ENCODE measurements around the gene MAL.

MAL gene

GRCh38 chr2:95018301-95018700 is 7.2 kb upstream of the MAL start:
- no peak for DNase-seq

GRCh38 chr2:95018861-95019550 is 6.5 kb upstream of the MAL start:
- no peak for DNase-seq

GRCh38 chr2:95019572-95019971 is 5.9 kb upstream of the MAL start:
- DNase-seq, result no peak

GRCh38 chr2:95020275-95021022 is 5.1 kb upstream of the MAL start:
- no peak for DNase-seq

- DNase-seq, result no peak
These were observed 4.5 kb upstream of the MAL start for GRCh38 chr2:95021023-95021416.

GRCh38 chr2:95021847-95022246 is 3.7 kb upstream of the MAL start:
- DNase-seq, result no peak

- DNase-seq, result peak; percentile 34
These were observed 2.9 kb upstream of the MAL start for GRCh38 chr2:95022309-95023221.

GRCh38 chr2:95023222-95023597 is 2.3 kb upstream of the MAL start:
- DNase-seq, result no peak

- no peak for DNase-seq
These were observed 1.1 kb upstream of the MAL start for GRCh38 chr2:95024371-95024770.

GRCh38 chr2:95024960-95025405 is 525 bp upstream of the MAL start:
- DNase-seq, result no peak

GRCh38 chr2:95026471-95027368 is 1.2 kb downstream of the MAL start:
- DNase-seq, result no peak

- no peak for DNase-seq
These were observed 1.8 kb downstream of the MAL start for GRCh38 chr2:95027369-95027720.

- no peak for DNase-seq
These were observed 4.4 kb downstream of the MAL start for GRCh38 chr2:95029898-95030341.

GRCh38 chr2:95030496-95030895 is 5.0 kb downstream of the MAL start:
- DNase-seq, result no peak

- no peak for DNase-seq
These were observed 5.7 kb downstream of the MAL start for GRCh38 chr2:95031076-95031725.

- no peak for DNase-seq
These were observed 6.2 kb downstream of the MAL start for GRCh38 chr2:95031726-95032116.

GRCh38 chr2:95032341-95032740 is 6.8 kb downstream of the MAL start:
- DNase-seq, result no peak

GRCh38 chr2:95032868-95033603 is 7.5 kb downstream of the MAL start:
- no peak for DNase-seq

- no peak for DNase-seq
These were observed 8.7 kb downstream of the MAL start for GRCh38 chr2:95034221-95034620.

GRCh38 chr2:95034818-95035217 is 9.3 kb downstream of the MAL start:
- DNase-seq, result no peak
